GM12874 (cell line): ENCODE measurements around the gene MOK.

Experiments used
- CTCF ChIP-seq: IDR thresholded peaks from 2 replicates; pipeline ENCODE4 v1.5.1; 2011; ENCODE audit warnings: low read depth, mild to moderate bottlenecking, control low read depth, low read length, moderate library complexity; ENCODE audit not compliant: insufficient read depth

The MOK gene

DNA sequence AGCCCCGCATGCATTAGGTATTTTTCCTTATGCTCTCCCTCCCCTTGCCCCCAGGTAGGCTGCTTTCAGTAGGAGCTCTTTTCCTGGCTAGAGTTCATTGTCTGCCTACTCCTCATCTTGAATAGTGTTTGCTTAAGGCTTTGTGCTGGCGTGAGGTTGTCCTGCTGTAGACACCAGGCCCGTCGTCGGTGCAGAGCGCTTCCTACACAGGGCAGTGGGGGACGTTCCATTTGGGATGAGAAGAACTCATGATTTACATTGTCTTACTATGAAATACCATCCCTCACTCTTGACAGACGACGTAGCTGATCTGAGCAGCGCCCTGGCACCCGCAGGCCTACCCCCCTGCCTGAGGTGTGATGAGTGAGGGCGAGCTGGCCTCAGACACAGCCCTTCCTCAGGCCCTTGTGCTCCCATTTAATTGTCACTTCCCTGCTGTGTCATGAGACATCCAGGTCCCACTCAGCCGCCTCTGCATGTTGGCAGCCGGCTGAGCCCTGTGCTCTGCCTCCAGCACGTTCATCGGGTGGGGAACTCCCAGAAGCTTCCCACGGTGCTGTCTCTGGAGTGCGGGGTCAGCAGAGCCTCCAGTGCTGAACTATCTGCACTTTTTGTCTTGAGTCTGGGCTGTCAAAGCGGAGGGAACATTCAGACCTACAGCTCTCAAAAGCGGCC lies 89.3 kb downstream of the MOK start:
- TF ChIP-seq CTCF, result no peak

DNA sequence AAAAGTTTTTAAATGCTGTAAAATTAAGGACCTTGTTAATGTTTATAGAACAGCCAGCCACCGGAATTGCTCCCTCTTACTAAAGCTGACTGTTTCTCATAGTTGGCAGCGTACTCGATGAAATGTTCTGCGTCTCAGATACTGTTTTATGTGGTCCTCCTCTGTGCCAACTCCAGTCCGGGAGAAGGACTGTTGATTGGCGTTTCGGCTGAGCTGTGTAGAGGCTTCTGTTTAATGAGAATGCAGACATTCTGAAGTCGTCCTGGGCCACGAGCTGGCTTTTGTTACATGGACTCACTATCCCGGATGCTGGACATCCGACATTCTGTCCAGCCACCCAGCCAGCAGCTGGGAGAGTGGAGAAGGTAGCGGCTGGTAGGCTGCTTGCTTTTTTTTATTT lies 89.9 kb downstream of the MOK start:
- TF ChIP-seq CTCF, result no peak

DNA sequence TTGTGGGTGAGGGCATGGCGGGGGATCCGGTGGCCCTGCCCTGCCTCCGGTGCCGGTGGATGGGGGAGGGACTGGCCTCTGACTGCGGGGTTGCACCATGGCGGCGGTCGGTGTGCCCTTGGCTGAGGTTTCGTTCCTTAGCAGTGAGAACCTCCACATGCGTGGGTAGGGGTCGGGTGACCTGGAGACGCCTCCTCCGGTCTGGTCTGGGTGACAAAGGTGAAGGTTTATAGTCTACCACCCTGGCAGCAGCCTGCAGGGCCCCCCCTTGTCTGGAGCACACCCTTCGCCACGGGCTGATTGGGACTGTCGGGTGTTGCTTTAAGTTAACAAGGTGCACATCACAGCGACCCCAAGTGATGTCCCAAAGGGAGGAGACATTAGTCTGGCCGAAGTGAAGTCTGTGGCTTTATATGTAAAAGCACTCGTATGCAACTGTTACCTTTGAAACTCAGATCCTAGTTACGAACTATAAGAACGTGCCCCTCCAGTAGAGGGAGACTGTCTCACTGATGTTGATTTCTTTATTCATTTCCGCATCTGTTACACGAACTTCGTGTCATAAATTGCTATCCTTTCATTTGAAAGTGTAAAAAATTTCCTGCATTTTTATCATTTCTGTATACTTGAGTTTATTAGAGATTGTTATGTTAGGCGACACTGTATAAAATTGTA lies 90.8 kb downstream of the MOK start:
- TF ChIP-seq CTCF, result no peak

GRCh38 chr14:102213470-102213869 lies 91.5 kb downstream of the MOK start:
- TF ChIP-seq CTCF, result no peak

DNA sequence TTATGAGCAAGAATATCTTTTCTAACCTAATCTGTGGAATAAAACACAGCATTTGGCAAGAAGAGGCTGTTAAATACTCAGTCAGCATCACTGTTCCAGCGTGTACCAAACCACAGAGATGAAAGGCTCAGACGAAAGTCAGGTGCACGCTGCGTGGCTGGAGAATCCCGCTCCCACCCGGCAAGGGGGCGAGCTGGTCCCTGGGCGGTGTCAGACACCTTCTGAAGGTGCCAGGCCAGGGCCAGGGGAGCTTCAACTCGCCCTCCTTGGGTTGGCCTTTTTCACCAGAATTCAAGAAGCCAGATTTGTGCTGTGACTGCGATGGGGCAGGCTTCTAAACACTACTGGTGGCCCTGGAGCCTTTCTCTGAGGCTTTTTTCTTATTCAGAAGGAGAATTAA lies 92.1 kb downstream of the MOK start:
- TF ChIP-seq CTCF, result no peak

DNA sequence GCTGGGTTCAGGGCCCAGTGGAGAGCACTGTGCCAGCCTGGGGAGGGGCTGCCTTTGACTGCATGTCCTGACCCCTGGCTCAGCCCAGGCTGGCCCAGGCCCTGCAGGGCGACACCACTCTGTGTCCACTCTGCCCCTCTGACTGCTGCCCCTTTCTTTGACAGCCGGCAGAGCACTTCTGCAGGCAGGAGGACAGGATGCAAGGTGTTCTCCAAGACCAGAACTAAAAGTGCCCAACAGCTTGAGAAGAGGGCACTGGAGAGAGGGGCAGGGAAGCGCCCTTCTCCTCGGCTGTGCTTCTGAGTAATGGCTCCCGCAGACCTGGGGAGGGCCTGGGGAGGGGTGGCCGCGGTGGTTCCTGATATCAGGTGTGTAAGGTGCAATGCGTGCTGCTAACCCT lies 92.6 kb downstream of the MOK start:
- no peak for TF ChIP-seq CTCF

DNA sequence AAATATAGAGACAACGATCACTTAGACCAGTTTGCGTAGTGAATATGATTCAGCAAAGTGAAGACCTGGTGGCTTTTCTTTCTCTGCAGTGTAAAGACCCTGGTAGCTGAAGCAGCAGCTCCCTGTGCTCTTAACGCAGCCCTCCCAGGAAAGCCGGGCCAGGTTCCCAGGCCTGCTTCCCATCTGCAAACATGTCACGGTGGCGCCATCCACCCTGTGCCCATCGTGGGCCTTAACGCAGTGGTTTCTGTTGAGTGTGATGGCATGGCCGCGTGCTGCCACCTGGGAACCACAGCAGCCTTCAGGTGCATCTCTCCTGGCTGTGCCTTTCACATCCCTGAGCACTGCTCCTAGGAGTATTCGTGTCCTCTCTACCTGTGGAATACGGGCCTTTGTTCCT lies 93.7 kb downstream of the MOK start:
- no peak for TF ChIP-seq CTCF
